PC-3 (cell line): Measurements from ENCODE around the gene FBXO34. TPM values are rescaled to one million over a fixed set of nuclear protein-coding genes. Genes with fewer than 3 reads are reported as not detected.

Source experiments
- ATAC-seq: fragments of 200-7000 bp; cut with Tn5 transposase; 2 replicates; pipeline ENCODE4 v1.9.1; 2020; ENCODE audit warnings: mild to moderate bottlenecking, moderate library complexity
- BruUV-seq: library from RNA; stranded (reverse); fragments of 400-500 nt; replicated peaks from 2 replicates; lab custom pipeline; 2021; lab: Mats Ljungman, UMichigan
- CTCF ChIA-PET: fragments of 300-600 bp; sonication (Branson Sonifier 250); formaldehyde crosslinking; loops from one replicate; lab custom pipeline; 2022; ENCODE audit warnings: antibody characterized with exemption; lab: Charles Lee
- POLR2A ChIA-PET: fragments of 300-600 bp; sonication (Branson Sonifier 250); formaldehyde crosslinking; loops from one replicate; lab custom pipeline; 2022; ENCODE audit warnings: antibody characterized with exemption; ENCODE audit not compliant: unreplicated experiment; lab: Charles Lee
- DNase-seq: peaks from one replicate; pipeline ENCODE4 v3.0.0-alpha.2; 2015
- H2AFZ ChIP-seq: fragments of 300-600 bp; sonication (generic); 2 replicates; pipeline ENCODE4 v1.6.0; 2016; ENCODE audit warnings: antibody characterized with exemption, low read length
- H3F3A ChIP-seq: fragments of 300-600 bp; sonication (generic); one replicate; pipeline ENCODE4 v1.6.0; 2017; ENCODE audit warnings: antibody characterized with exemption, low read length, control low read depth, mild to moderate bottlenecking; ENCODE audit not compliant: unreplicated experiment
- H3K27ac ChIP-seq: fragments of 300-600 bp; sonication (generic); 2 replicates; pipeline ENCODE4 v1.5.1; 2016; ENCODE audit warnings: mild to moderate bottlenecking, low read length
- H3K27me3 ChIP-seq: fragments of 300-600 bp; sonication (generic); 2 replicates; pipeline ENCODE4 v1.6.1; 2016; ENCODE audit warnings: low read length, mixed read lengths
- H3K36me3 ChIP-seq: fragments of 300-600 bp; sonication (generic); 2 replicates; pipeline ENCODE4 v1.6.1; 2016; ENCODE audit warnings: low read depth, mixed run types, low read length, mixed read lengths
- H3K4me1 ChIP-seq: fragments of 300-600 bp; sonication (generic); 2 replicates; pipeline ENCODE4 v1.5.1; 2016; ENCODE audit warnings: low read length; ENCODE audit not compliant: insufficient read depth
- H3K4me2 ChIP-seq: fragments of 300-600 bp; sonication (generic); 2 replicates; pipeline ENCODE4 v1.6.0; 2016; ENCODE audit warnings: low read length
- H3K4me3 ChIP-seq: fragments of 300-600 bp; sonication (generic); 2 replicates; pipeline ENCODE4 v1.5.1; 2016; ENCODE audit warnings: mild to moderate bottlenecking, low read length, mixed read lengths
- H3K79me2 ChIP-seq: fragments of 300-600 bp; sonication (generic); 2 replicates; pipeline ENCODE4 v1.6.1; 2017; ENCODE audit warnings: low read length, mixed read lengths
- H3K9ac ChIP-seq: fragments of 300-600 bp; sonication (generic); 2 replicates; pipeline ENCODE4 v1.6.0; 2016; ENCODE audit warnings: mild to moderate bottlenecking, low read length
- H3K9me2 ChIP-seq: fragments of 300-600 bp; sonication (generic); replicated peaks from 2 replicates; pipeline ENCODE4 v1.6.1; 2016; ENCODE audit warnings: mixed run types, low read length, mixed read lengths
- H3K9me3 ChIP-seq: fragments of 300-600 bp; sonication (generic); 2 replicates; pipeline ENCODE4 v1.6.1; 2016; ENCODE audit warnings: low read length, mixed read lengths
- H4K20me1 ChIP-seq: fragments of 300-600 bp; sonication (generic); 2 replicates; pipeline ENCODE4 v1.6.1; 2016; ENCODE audit warnings: low read length, mixed read lengths
- EZH2 ChIP-seq: fragments of 300-600 bp; sonication (generic); IDR thresholded peaks from one replicate; pipeline ENCODE4 v1.6.1; 2017; ENCODE audit warnings: antibody characterized with exemption, mild to moderate bottlenecking, low read length; ENCODE audit not compliant: unreplicated experiment
- EZH2phosphoT487 ChIP-seq: fragments of 300-600 bp; sonication (generic); IDR thresholded peaks from 2 replicates; pipeline ENCODE4 v1.6.1; 2018; ENCODE audit warnings: mild to moderate bottlenecking, antibody characterized with exemption, low read length, borderline replicate concordance
- intact Hi-C: fragments of 100-400 bp; cut with micrococcal nuclease; formaldehyde crosslinking; loops from 2 replicates; pipeline ENCODE4 v1.9.0; 2023
- total RNA-seq: library from RNA; depleted of rRNA; stranded (reverse); fragments of >200 nt; gene quantifications from 2 replicates; pipeline ENCODE4 v1.2.3, GENCODE V29; 2014
- TF ChIP-seq, protein P1 (sequence below): fragments of 300-600 bp; sonication (generic); conservative IDR thresholded peaks from 2 replicates; pipeline ENCODE4 v1.5.1; 2017; ENCODE audit warnings: antibody characterized with exemption, low read depth, mild to moderate bottlenecking, low read length

The FBXO34 gene
- total RNA-seq, 1 experiment from 2014 or later = 35.9 TPM

DNA sequence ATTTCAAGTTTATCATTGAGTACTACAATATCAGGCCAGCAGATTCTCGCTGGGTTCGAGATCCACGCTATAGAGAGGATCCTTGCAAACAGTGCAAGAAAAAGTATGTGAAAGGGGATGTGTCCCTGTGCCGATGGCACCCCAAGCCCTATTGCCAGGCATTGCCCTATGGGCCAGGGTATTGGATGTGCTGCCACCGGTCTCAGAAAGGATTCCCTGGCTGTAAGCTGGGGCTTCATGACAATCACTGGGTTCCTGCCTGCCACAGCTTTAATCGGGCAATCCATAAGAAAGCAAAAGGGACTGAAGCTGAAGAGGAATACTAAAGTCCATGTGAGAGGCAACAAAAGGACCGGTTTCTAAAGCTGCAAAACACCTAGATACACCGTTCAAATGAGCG is 81.0 kb downstream of the FBXO34 start:
- DNase-seq = no peak
- H3K9ac ChIP-seq = no peak overlapping the region
- H2AFZ ChIP-seq = no peak overlapping the region
- no peaks in the 10 kb centered on the region for H3K9me3 ChIP-seq
- no peak overlapping the region for H3K4me3 ChIP-seq
- no peaks in the 10 kb centered on the region for H3K9me2 ChIP-seq
- H3F3A ChIP-seq = peaks cover 6% of the 10 kb centered on the region
- no peak overlapping the region for H3K27ac ChIP-seq
- intact Hi-C loops = no loop called here
- TF ChIP-seq EZH2 = no peak
- TF ChIP-seq, protein P1, sequence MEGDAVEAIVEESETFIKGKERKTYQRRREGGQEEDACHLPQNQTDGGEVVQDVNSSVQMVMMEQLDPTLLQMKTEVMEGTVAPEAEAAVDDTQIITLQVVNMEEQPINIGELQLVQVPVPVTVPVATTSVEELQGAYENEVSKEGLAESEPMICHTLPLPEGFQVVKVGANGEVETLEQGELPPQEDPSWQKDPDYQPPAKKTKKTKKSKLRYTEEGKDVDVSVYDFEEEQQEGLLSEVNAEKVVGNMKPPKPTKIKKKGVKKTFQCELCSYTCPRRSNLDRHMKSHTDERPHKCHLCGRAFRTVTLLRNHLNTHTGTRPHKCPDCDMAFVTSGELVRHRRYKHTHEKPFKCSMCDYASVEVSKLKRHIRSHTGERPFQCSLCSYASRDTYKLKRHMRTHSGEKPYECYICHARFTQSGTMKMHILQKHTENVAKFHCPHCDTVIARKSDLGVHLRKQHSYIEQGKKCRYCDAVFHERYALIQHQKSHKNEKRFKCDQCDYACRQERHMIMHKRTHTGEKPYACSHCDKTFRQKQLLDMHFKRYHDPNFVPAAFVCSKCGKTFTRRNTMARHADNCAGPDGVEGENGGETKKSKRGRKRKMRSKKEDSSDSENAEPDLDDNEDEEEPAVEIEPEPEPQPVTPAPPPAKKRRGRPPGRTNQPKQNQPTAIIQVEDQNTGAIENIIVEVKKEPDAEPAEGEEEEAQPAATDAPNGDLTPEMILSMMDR = no peak
- no peak for TF ChIP-seq EZH2phosphoT487
- H3K36me3 ChIP-seq = peaks cover 24% of the 10 kb centered on the region; the same call in 1 of the 2 replicates
- ChIA-PET CTCF (no interaction called here), POLR2A (interaction anchor here (0.5 kb wide), 1 partner anchor 71 kb away, joined by 11 read pairs; no protein-coding TSS in a partner anchor)
- no TSS peak for BruUV-seq
- no peak for ATAC-seq
- peaks cover 35% of the 10 kb centered on the region for H3K79me2 ChIP-seq
- no peaks in the 10 kb centered on the region for H3K27me3 ChIP-seq
- no peak overlapping the region for H3K4me2 ChIP-seq
- peaks cover 38% of the 10 kb centered on the region for H3K4me1 ChIP-seq
- no peaks in the 10 kb centered on the region for H4K20me1 ChIP-seq

DNA sequence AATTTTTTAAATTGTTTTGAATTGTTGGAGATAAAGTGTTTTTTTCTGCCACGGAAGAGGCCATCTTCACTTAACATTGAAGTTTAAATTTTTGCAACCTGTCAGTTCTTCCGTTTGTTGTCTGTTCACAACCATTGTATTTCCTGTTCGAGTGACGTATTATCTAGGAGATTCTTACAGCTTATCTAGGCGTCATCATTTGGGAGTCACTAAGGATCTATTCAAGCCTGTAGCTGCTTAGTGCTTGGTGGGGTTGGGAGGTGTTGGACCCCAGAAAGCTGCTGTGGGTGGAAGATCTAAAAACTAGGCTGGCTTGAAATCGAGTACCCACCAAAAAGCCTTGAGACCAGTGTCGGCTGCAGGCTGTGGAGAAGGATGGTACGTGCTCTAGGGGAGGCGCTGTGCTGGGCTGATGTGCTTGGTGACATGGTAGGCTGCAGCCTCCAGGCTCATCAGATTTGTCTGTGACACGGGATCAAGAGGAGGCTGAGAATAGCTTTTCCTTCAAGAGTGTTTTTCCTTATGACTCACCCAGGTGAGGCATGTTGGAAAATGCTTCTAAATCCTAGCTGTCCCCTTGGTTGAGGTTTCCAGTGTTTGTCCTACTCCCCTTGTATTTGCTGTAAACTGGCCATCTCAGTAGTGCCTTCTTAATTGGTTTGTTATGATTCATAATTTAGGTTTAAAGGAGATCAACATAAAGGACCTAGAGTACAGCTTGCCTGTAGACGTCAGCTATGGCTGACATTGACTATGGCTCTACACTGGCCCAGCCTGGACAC is 82.7 kb downstream of the FBXO34 start:
- no peaks in the 10 kb centered on the region for H4K20me1 ChIP-seq
- H3K9ac ChIP-seq = peak overlapping the region; percentile 44
- ChIA-PET CTCF (interaction anchor here (0.8 to 1.6 kb wide), 6 partner anchors 59 to 141 kb away, joined by 3 to 8 read pairs (median 4); no protein-coding TSS in a partner anchor), POLR2A (interaction anchor here (0.6 kb wide), 1 partner anchor 50 kb away, joined by 3 read pairs; no protein-coding TSS in a partner anchor)
- DNase-seq (peak; percentile 98), ATAC-seq (peak; percentile 73)
- peaks cover 55% of the 10 kb centered on the region for H3K4me1 ChIP-seq
- BruUV-seq = no TSS peak
- 0 out of 2 replicates have a peak overlapping the region, but pooled peaks have one; percentile 2 for H2AFZ ChIP-seq
- H3K9me3 ChIP-seq = no peaks in the 10 kb centered on the region
- H3K9me2 ChIP-seq = no peaks in the 10 kb centered on the region
- peak overlapping the region; percentile 86 for H3K27ac ChIP-seq
- peaks cover 24% of the 10 kb centered on the region; the same call in 1 of the 2 replicates for H3K36me3 ChIP-seq
- H3K79me2 ChIP-seq = peaks cover 18% of the 10 kb centered on the region; the same call in 1 of the 2 replicates
- H3K4me3 ChIP-seq = no peak overlapping the region
- peak overlapping the region; percentile 26 for H3K4me2 ChIP-seq
- intact Hi-C loops = loop anchor here (1.0 to 2.0 kb wide), 3 partner anchors 83 to 141 kb away; partner anchors contain the start of gene FBXO34
- TF ChIP-seq EZH2phosphoT487 (no peak), EZH2 (no peak)
- TF ChIP-seq, protein P1 = peak; percentile 49
- H3F3A ChIP-seq = peaks cover 6% of the 10 kb centered on the region
- no peaks in the 10 kb centered on the region for H3K27me3 ChIP-seq
